WERI-Rb-1 (cell line): Measurements from ENCODE around the gene MEN1.

Experiments
- DNase-seq: peaks from one replicate; pipeline ENCODE4 v3.0.0-alpha.2; 2020
- H3K27ac ChIP-seq: fragments of 250-450 bp; sonication (Bioruptor Pico); 2 replicates; pipeline ENCODE4 v1.5.1; 2020; ENCODE audit warnings: mild to moderate bottlenecking, moderate library complexity
- H3K27me3 ChIP-seq: fragments of 250-450 bp; sonication (Bioruptor Pico); 2 replicates; pipeline ENCODE4 v1.5.1; 2021; ENCODE audit warnings: mild to moderate bottlenecking, low read depth, moderate library complexity; ENCODE audit not compliant: insufficient read depth, severe bottlenecking
- H3K36me3 ChIP-seq: fragments of 250-450 bp; sonication (Bioruptor Pico); 2 replicates; pipeline ENCODE4 v1.5.1; 2020; ENCODE audit warnings: mild to moderate bottlenecking, moderate library complexity
- H3K4me3 ChIP-seq: 2 replicates; pipeline ENCODE4 v1.5.1; 2011; ENCODE audit warnings: low read depth, mild to moderate bottlenecking, control low read depth, low read length
- H3K9me3 ChIP-seq: fragments of 250-450 bp; sonication (Bioruptor Pico); 2 replicates; pipeline ENCODE4 v1.5.1; 2021; ENCODE audit warnings: mild to moderate bottlenecking, moderate library complexity; ENCODE audit not compliant: severe bottlenecking
- TF ChIP-seq, protein P1 (sequence below): IDR thresholded peaks from 2 replicates; pipeline ENCODE4 v1.5.1; 2011; ENCODE audit warnings: low read depth, mild to moderate bottlenecking, control low read depth, inconsistent platforms, low read length

Gene MEN1

DNA sequence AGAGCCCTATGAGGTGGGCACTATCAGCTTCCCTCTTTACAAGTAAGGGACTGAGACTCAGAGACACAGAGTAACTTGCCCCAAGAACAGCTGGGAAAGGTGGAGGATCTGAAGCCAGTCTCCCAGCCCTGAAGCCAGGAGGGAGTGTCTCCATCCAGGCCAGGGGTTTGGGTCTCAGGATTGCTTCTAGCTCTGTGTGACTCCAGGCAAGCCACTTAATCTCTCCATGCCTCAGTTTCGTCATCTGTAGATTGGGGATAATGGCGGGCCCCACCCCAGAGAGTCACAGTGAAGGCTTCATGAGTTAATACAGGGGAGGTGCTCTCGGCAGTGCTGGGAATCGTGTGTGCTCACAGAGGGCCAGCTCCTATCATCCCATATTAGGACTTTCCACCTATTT lies 17.9 kb downstream of the MEN1 start:
- DNase-seq: no peak
- H3K27me3 ChIP-seq: no peaks in the 10 kb centered on the region
- peaks cover 15% of the 10 kb centered on the region for H3K36me3 ChIP-seq
- H3K9me3 ChIP-seq: no peaks in the 10 kb centered on the region
- TF ChIP-seq, protein P1, sequence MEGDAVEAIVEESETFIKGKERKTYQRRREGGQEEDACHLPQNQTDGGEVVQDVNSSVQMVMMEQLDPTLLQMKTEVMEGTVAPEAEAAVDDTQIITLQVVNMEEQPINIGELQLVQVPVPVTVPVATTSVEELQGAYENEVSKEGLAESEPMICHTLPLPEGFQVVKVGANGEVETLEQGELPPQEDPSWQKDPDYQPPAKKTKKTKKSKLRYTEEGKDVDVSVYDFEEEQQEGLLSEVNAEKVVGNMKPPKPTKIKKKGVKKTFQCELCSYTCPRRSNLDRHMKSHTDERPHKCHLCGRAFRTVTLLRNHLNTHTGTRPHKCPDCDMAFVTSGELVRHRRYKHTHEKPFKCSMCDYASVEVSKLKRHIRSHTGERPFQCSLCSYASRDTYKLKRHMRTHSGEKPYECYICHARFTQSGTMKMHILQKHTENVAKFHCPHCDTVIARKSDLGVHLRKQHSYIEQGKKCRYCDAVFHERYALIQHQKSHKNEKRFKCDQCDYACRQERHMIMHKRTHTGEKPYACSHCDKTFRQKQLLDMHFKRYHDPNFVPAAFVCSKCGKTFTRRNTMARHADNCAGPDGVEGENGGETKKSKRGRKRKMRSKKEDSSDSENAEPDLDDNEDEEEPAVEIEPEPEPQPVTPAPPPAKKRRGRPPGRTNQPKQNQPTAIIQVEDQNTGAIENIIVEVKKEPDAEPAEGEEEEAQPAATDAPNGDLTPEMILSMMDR: no peak
- H3K27ac ChIP-seq: no peak overlapping the region
- H3K4me3 ChIP-seq: no peak overlapping the region

- Histone ChIP-seq H3K36me3 (peaks cover 15% of the 10 kb centered on the region), H3K27me3 (no peaks in the 10 kb centered on the region), H3K9me3 (no peaks in the 10 kb centered on the region), H3K27ac (no peak overlapping the region), H3K4me3 (no peak overlapping the region)
- TF ChIP-seq, protein P1: no peak
- DNase-seq: no peak
Measured at GRCh38 chr11:64791781-64792291, 18.5 kb downstream of the MEN1 start.

DNA sequence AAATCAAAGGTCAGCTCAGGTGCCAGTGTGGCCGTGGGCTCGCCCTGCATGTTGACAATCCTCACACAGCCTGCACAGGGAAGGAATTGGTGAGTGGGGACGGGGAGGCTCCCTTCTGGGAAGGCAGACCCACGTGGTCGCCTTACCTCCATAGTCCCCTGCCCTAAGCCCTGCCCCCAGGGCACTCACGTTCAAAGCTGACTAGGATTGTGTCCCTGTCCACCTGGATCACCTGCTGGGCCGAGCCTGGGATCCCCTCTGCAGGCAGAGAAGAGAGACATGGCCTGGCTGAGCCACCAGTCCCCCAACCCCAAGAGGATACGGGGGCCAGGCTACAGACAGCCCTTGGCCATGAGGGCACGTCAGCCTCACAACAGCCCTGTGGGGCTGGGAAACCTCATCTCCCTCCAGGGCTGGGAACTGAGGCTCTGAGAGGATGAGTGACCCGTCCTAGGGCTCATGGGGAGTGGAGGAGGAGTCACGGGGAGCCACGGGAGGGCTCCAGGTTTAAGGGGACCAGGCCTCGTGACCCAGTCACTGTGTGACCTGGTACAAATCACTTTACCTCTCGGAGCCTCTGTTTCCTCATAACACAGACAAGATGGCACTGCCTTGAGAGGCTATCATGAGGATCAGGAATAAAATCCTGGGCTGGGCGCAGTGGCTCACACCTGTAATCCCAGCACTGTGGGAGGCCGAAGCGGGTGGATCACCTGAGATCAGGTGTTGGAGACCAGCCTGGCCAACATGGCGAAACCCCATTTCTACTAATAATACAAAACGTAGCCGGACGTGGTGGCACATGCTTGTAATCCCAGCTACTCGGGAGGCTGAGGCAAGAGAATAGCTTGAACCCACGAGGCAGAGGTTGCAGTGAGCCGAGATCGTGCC lies 19.9 kb downstream of the MEN1 start:
- DNase-seq: no peak
- no peak overlapping the region for H3K27ac ChIP-seq
- H3K36me3 ChIP-seq: peaks cover 8% of the 10 kb centered on the region
- no peak overlapping the region for H3K4me3 ChIP-seq
- no peaks in the 10 kb centered on the region for H3K27me3 ChIP-seq
- H3K9me3 ChIP-seq: no peaks in the 10 kb centered on the region
- TF ChIP-seq, protein P1: no peak

- no peak overlapping the region for H3K27ac ChIP-seq
- H3K36me3 ChIP-seq: peaks cover 8% of the 10 kb centered on the region
- no peak for DNase-seq
Measured at GRCh38 chr11:64789331-64790204, 20.8 kb downstream of the MEN1 start.

More at GRCh38 chr11:64789331-64790204, 20.8 kb downstream of the MEN1 start:
- no peak overlapping the region for H3K4me3 ChIP-seq
- H3K27me3 ChIP-seq: no peaks in the 10 kb centered on the region
- TF ChIP-seq, protein P1: no peak
- H3K9me3 ChIP-seq: no peaks in the 10 kb centered on the region
